Upper lobe of right lung (tissue), 1 donor: ENCODE measurements around the gene GGT7. TPM values are rescaled to one million over a fixed set of nuclear protein-coding genes. Genes with fewer than 3 reads are reported as not detected.

Experiments used
- ATAC-seq: fragments of 200-7000 bp; cut with Tn5 transposase; one replicate; pipeline ENCODE4 v1.9.1; 2020; ENCODE audit warnings: mild to moderate bottlenecking, moderate library complexity
- DNase-seq: peaks from one replicate; pipeline ENCODE4 v3.0.0-alpha.2; 2020
- H3K27ac ChIP-seq: fragments of 200-600 bp; one replicate; pipeline ENCODE4 v1.8.0; 2022
- H3K27me3 ChIP-seq: fragments of 200-600 bp; one replicate; pipeline ENCODE4 v1.8.0; 2022; ENCODE audit warnings: mild to moderate bottlenecking
- H3K36me3 ChIP-seq: fragments of 200-600 bp; one replicate; pipeline ENCODE4 v1.8.0; 2022
- H3K4me1 ChIP-seq: fragments of 200-600 bp; one replicate; pipeline ENCODE4 v1.8.0; 2022
- H3K4me3 ChIP-seq: fragments of 200-600 bp; one replicate; pipeline ENCODE4 v1.8.0; 2022; ENCODE audit warnings: mild to moderate bottlenecking
- H3K9me3 ChIP-seq: fragments of 200-600 bp; one replicate; pipeline ENCODE4 v1.8.0; 2022
- CTCF ChIP-seq: fragments of 200-600 bp; IDR thresholded peaks from one replicate; pipeline ENCODE4 v1.8.0; 2022; ENCODE audit warnings: antibody characterized with exemption
- intact Hi-C: fragments of 100-400 bp; cut with DNase I; formaldehyde crosslinking; loops from one replicate; pipeline ENCODE4 v1.11.0; 2022
- total RNA-seq: library from RNA; stranded (reverse); fragmentation: NEBNext Ultra II Directional; extraction: Animal tissue kit (Norgen Biotek cat#: 25700); gene quantifications from one replicate; pipeline ENCODE4 v1.2.1, GENCODE V29; 2021
- donor health status: DM: no; HTN: yes; CAD: no; lungs with severe emphysema.

GGT7 gene
- total RNA-seq, 1 donor from 2014 or later: 20.6 TPM

- ATAC-seq (no peak), DNase-seq (no peak)
- no peak overlapping the region for H3K4me3 ChIP-seq
- no peak for TF ChIP-seq CTCF
- intact Hi-C loops: no loop called here
- no peaks in the 10 kb centered on the region for H3K9me3 ChIP-seq
- no peak overlapping the region for H3K27ac ChIP-seq
- H3K36me3 ChIP-seq: peaks cover 29% of the 10 kb centered on the region
- H3K4me1 ChIP-seq: no peaks in the 10 kb centered on the region
- no peaks in the 10 kb centered on the region for H3K27me3 ChIP-seq
These were observed 22.9 kb downstream of the GGT7 start for GRCh38 chr20:34849778-34850177.

GRCh38 chr20:34848597-34848996 lies 24.1 kb downstream of the GGT7 start:
- intact Hi-C loops: no loop called here

GRCh38 chr20:34843421-34843820 lies 29.2 kb downstream of the GGT7 start:
- intact Hi-C loops: no loop called here
- DNase-seq (no peak), ATAC-seq (no peak)
- no peak overlapping the region for H3K4me3 ChIP-seq
- H3K36me3 ChIP-seq: no peaks in the 10 kb centered on the region
- no peak for TF ChIP-seq CTCF
- H3K27me3 ChIP-seq: no peaks in the 10 kb centered on the region
- no peak overlapping the region for H3K27ac ChIP-seq
- no peaks in the 10 kb centered on the region for H3K4me1 ChIP-seq
- H3K9me3 ChIP-seq: no peaks in the 10 kb centered on the region

More at GRCh38 chr20:34848597-34848996, 24.1 kb downstream of the GGT7 start:
- TF ChIP-seq CTCF: no peak
- no peaks in the 10 kb centered on the region for H3K9me3 ChIP-seq
- ATAC-seq: no peak
- no peak overlapping the region for H3K27ac ChIP-seq
- H3K4me3 ChIP-seq: no peak overlapping the region
- DNase-seq: no peak
- H3K4me1 ChIP-seq: no peaks in the 10 kb centered on the region
- peaks cover 26% of the 10 kb centered on the region for H3K36me3 ChIP-seq
- H3K27me3 ChIP-seq: no peaks in the 10 kb centered on the region

GRCh38 chr20:34842143-34842542 lies 30.5 kb downstream of the GGT7 start:
- TF ChIP-seq CTCF: no peak
- H3K9me3 ChIP-seq: no peaks in the 10 kb centered on the region
- H3K36me3 ChIP-seq: no peaks in the 10 kb centered on the region
- no peak overlapping the region for H3K27ac ChIP-seq
- no peaks in the 10 kb centered on the region for H3K27me3 ChIP-seq
- no peak overlapping the region for H3K4me3 ChIP-seq
- H3K4me1 ChIP-seq: no peaks in the 10 kb centered on the region
- DNase-seq (no peak), ATAC-seq (no peak)
- intact Hi-C loops: no loop called here

GRCh38 chr20:34834459-34834893 lies 38.2 kb downstream of the GGT7 start:
- Histone ChIP-seq H3K4me3 (no peak overlapping the region), H3K27ac (no peak overlapping the region), H3K9me3 (no peaks in the 10 kb centered on the region), H3K36me3 (no peaks in the 10 kb centered on the region), H3K27me3 (no peaks in the 10 kb centered on the region), H3K4me1 (no peaks in the 10 kb centered on the region)
- peak; percentile 49 for TF ChIP-seq CTCF
- peak; percentile 32 for ATAC-seq
- intact Hi-C loops: no loop called here
- no peak for DNase-seq

GRCh38 chr20:34831936-34832335 lies 40.7 kb downstream of the GGT7 start:
- Histone ChIP-seq H3K4me1 (no peaks in the 10 kb centered on the region), H3K27ac (no peak overlapping the region), H3K27me3 (no peaks in the 10 kb centered on the region), H3K36me3 (no peaks in the 10 kb centered on the region), H3K9me3 (no peaks in the 10 kb centered on the region), H3K4me3 (no peak overlapping the region)
- intact Hi-C loops: no loop called here
- ATAC-seq (no peak), DNase-seq (no peak)
- TF ChIP-seq CTCF: no peak
